ENCODE results near the gene CD6. TPM values are rescaled to one million over a fixed set of nuclear protein-coding genes. Genes with fewer than 3 reads are reported as not detected.

The CD6 gene
- total RNA-seq, 1 donor from 2014 or later = 6.1 TPM

GRCh38 chr11:60935676-60936442, 35.6 kb upstream of the CD6 start:
- H3K27ac ChIP-seq = peak overlapping the region; percentile 75
- TF ChIP-seq, protein P1, sequence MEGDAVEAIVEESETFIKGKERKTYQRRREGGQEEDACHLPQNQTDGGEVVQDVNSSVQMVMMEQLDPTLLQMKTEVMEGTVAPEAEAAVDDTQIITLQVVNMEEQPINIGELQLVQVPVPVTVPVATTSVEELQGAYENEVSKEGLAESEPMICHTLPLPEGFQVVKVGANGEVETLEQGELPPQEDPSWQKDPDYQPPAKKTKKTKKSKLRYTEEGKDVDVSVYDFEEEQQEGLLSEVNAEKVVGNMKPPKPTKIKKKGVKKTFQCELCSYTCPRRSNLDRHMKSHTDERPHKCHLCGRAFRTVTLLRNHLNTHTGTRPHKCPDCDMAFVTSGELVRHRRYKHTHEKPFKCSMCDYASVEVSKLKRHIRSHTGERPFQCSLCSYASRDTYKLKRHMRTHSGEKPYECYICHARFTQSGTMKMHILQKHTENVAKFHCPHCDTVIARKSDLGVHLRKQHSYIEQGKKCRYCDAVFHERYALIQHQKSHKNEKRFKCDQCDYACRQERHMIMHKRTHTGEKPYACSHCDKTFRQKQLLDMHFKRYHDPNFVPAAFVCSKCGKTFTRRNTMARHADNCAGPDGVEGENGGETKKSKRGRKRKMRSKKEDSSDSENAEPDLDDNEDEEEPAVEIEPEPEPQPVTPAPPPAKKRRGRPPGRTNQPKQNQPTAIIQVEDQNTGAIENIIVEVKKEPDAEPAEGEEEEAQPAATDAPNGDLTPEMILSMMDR (IDR thresholded peaks at IDR 0.05) = no peak
- DNase-seq = no peak
- no peaks in the 10 kb centered on the region for H3K27me3 ChIP-seq (ENCODE audit: low read depth)
- H3K4me1 ChIP-seq = peaks cover 12% of the 10 kb centered on the region
- H3K9me3 ChIP-seq = no peaks in the 10 kb centered on the region
- intact Hi-C loops (cut with DNase I) = no loop called here
- ATAC-seq = no peak
- H3K36me3 ChIP-seq = peaks cover 43% of the 10 kb centered on the region
- H3K4me3 ChIP-seq = no peak overlapping the region

- TF ChIP-seq, protein P1 (IDR thresholded peaks at IDR 0.05) = no peak
- DNase-seq = no peak
Measured at GRCh38 chr11:60936467-60937143, 34.9 kb upstream of the CD6 start.

DNA sequence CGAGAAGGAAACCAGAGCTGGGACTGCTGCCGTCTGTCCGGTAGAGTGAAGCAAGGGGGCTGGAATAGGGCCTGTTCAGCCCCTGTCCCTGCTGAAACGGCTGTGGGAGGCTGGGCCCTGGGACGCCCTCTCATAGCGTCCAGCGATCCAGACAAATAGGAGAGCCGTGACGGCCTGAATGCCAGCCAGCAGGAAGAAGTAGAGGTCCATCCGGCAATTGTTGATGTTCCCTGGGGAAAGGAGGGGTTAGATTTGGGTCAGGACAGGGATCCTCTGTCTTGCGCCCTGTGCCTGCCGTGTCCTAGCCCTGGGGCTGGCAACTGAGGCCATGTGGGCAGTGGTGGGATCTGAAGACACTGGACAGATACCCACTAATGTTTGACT, 34.3 kb upstream of the CD6 start:
- Histone ChIP-seq H3K9me3 (no peaks in the 10 kb centered on the region), H3K4me3 (no peak overlapping the region), H3K4me1 (peaks cover 14% of the 10 kb centered on the region), H3K27ac (peak overlapping the region; percentile 75), H3K27me3 (ENCODE audit: low read depth) (no peaks in the 10 kb centered on the region), H3K36me3 (peaks cover 56% of the 10 kb centered on the region)
- DNase-seq = no peak
- intact Hi-C loops (cut with DNase I) = no loop called here
- TF ChIP-seq, protein P1 (IDR thresholded peaks at IDR 0.05) = no peak
- peak in 1 of 2 donors; percentile 3 for ATAC-seq

More at GRCh38 chr11:60936467-60937143, 34.9 kb upstream of the CD6 start:
- Histone ChIP-seq H3K4me3 (no peak overlapping the region), H3K27me3 (ENCODE audit: low read depth) (no peaks in the 10 kb centered on the region), H3K27ac (peak overlapping the region; percentile 75), H3K36me3 (peaks cover 50% of the 10 kb centered on the region), H3K4me1 (peaks cover 12% of the 10 kb centered on the region), H3K9me3 (no peaks in the 10 kb centered on the region)
- ATAC-seq = no peak
- intact Hi-C loops (cut with DNase I) = no loop called here

- ATAC-seq = no peak
- H3K36me3 ChIP-seq = peaks cover 61% of the 10 kb centered on the region
Measured at GRCh38 chr11:60937811-60938210, 33.7 kb upstream of the CD6 start.

GRCh38 chr11:60938500-60938899, 33.0 kb upstream of the CD6 start:
- H3K4me1 ChIP-seq = peaks cover 25% of the 10 kb centered on the region
- ATAC-seq (no peak), DNase-seq (no peak)
- H3K4me3 ChIP-seq = no peak overlapping the region
- no peaks in the 10 kb centered on the region for H3K27me3 ChIP-seq (ENCODE audit: low read depth)
- TF ChIP-seq, protein P1 (IDR thresholded peaks at IDR 0.05) = no peak
- peaks cover 67% of the 10 kb centered on the region for H3K36me3 ChIP-seq
- H3K9me3 ChIP-seq = no peaks in the 10 kb centered on the region
- no peak overlapping the region for H3K27ac ChIP-seq
- intact Hi-C loops (cut with DNase I) = no loop called here

More at GRCh38 chr11:60937811-60938210, 33.7 kb upstream of the CD6 start:
- intact Hi-C loops (cut with DNase I) = no loop called here
- DNase-seq = no peak
- H3K27ac ChIP-seq = peak overlapping the region; percentile 75
- TF ChIP-seq, protein P1 (IDR thresholded peaks at IDR 0.05) = no peak
- peaks cover 19% of the 10 kb centered on the region for H3K4me1 ChIP-seq
- H3K9me3 ChIP-seq = no peaks in the 10 kb centered on the region
- H3K27me3 ChIP-seq (ENCODE audit: low read depth) = no peaks in the 10 kb centered on the region
- no peak overlapping the region for H3K4me3 ChIP-seq
